Left ventricle myocardium inferior (tissue), 1 donor: Measurements from ENCODE around the gene GPD2. TPM values are rescaled to one million over a fixed set of nuclear protein-coding genes. Genes with fewer than 3 reads are reported as not detected.
"Not testable (repeated sequence)": the region's sequence is repeated elsewhere in the genome, so short reads cannot be mapped to it uniquely, and the experiment has no call there.

Source experiments
- DNase-seq: peaks from one replicate; pipeline ENCODE4 v3.0.0-alpha.2; 2020
- H3K27ac ChIP-seq: fragments of 200-600 bp; replicated peaks from 2 replicates; pipeline ENCODE4 v1.8.0; 2021
- H3K27me3 ChIP-seq: fragments of 200-600 bp; 2 replicates; pipeline ENCODE4 v1.8.0; 2021; ENCODE audit warnings: low read depth
- H3K36me3 ChIP-seq: fragments of 200-600 bp; 2 replicates; pipeline ENCODE4 v1.8.0; 2021
- H3K4me1 ChIP-seq: fragments of 200-600 bp; 2 replicates; pipeline ENCODE4 v1.8.0; 2021
- H3K4me3 ChIP-seq: fragments of 200-600 bp; 2 replicates; pipeline ENCODE4 v1.8.0; 2021; ENCODE audit warnings: mild to moderate bottlenecking, moderate library complexity
- H3K9me3 ChIP-seq: fragments of 200-600 bp; replicated peaks from 2 replicates; pipeline ENCODE4 v1.8.0; 2021
- intact Hi-C: fragments of 100-400 bp; cut with micrococcal nuclease; formaldehyde crosslinking; loops from one replicate; pipeline ENCODE4 v1.11.0; 2022
- total RNA-seq: library from RNA; stranded (reverse); fragmentation: NEBNext Ultra II Directional; extraction: Animal tissue kit (Norgen Biotek cat#: 25700); gene quantifications from one replicate; pipeline ENCODE4 v1.2.1, GENCODE V29; 2021
- TF ChIP-seq, protein P1 (sequence below): fragments of 200-600 bp; IDR thresholded peaks from 2 replicates; pipeline ENCODE4 v1.8.0; 2021; ENCODE audit warnings: antibody characterized with exemption, mild to moderate bottlenecking, borderline replicate concordance
- donor health status: DM: no; HTN: yes; CAD: no; lungs with severe emphysema.

GPD2 gene
- total RNA-seq, 1 donor from 2014 or later, result 14.4 TPM

DNA sequence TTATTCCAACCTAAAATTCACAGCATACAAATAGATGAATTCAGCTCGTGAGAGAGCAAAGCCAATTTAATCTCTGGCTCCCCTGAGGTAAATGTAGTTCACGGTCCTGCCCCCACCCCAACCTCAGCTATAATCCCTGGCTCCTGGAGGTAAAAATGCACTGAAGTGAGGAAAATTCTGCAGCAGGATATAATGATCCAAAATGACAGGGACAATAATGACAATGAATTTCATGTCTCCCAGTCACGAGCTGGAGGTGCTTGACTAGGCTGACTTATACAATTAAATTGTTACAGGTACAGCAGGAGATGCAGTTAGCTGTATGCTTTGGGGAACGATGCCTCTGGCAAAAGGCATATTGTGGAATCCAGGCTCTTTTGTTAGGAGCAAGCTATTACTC is 82.0 kb downstream of the GPD2 start:
- Histone ChIP-seq H3K9me3 (peaks cover 10% of the 10 kb centered on the region), H3K27me3 (no peaks in the 10 kb centered on the region), H3K4me3 (no peak overlapping the region), H3K27ac (no peak overlapping the region), H3K36me3 (peaks cover 36% of the 10 kb centered on the region), H3K4me1 (peaks cover 6% of the 10 kb centered on the region)
- intact Hi-C loops, result no loop called here
- no peak for DNase-seq
- TF ChIP-seq, protein P1, sequence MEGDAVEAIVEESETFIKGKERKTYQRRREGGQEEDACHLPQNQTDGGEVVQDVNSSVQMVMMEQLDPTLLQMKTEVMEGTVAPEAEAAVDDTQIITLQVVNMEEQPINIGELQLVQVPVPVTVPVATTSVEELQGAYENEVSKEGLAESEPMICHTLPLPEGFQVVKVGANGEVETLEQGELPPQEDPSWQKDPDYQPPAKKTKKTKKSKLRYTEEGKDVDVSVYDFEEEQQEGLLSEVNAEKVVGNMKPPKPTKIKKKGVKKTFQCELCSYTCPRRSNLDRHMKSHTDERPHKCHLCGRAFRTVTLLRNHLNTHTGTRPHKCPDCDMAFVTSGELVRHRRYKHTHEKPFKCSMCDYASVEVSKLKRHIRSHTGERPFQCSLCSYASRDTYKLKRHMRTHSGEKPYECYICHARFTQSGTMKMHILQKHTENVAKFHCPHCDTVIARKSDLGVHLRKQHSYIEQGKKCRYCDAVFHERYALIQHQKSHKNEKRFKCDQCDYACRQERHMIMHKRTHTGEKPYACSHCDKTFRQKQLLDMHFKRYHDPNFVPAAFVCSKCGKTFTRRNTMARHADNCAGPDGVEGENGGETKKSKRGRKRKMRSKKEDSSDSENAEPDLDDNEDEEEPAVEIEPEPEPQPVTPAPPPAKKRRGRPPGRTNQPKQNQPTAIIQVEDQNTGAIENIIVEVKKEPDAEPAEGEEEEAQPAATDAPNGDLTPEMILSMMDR, result no peak

DNA sequence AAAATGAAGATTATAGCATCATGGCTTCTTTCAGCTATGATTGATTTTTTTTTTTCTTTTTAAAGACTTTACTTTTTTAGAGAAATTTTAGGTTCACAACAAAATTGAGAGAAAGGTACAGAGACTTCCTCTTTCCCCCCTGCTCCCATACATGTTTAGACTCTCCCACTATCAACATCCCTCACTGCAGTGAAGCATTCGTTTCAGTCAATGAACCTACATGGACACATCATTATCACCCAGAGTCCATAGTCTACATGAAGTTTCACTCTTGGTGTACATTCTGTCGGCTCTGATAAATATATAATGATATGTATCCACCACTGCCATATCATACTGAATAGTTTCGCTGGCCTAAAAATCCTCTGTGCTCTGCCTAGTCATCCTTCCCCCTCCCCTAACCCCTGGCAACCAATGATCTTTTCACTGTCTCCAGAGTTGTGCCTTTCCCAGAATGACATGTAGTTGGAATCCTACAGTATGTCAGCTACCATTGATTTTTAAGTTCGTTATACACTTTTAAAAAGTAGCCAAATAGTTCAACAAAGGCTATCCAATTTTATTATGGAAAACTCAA is 86.8 kb downstream of the GPD2 start:
- Histone ChIP-seq H3K9me3 (peaks cover 10% of the 10 kb centered on the region), H3K36me3 (peaks cover 10% of the 10 kb centered on the region), H3K4me3 (no peak overlapping the region), H3K27ac (no peak overlapping the region), H3K4me1 (no peaks in the 10 kb centered on the region), H3K27me3 (no peaks in the 10 kb centered on the region)
- intact Hi-C loops, result no loop called here
- TF ChIP-seq, protein P1, result no peak
- no peak for DNase-seq

DNA sequence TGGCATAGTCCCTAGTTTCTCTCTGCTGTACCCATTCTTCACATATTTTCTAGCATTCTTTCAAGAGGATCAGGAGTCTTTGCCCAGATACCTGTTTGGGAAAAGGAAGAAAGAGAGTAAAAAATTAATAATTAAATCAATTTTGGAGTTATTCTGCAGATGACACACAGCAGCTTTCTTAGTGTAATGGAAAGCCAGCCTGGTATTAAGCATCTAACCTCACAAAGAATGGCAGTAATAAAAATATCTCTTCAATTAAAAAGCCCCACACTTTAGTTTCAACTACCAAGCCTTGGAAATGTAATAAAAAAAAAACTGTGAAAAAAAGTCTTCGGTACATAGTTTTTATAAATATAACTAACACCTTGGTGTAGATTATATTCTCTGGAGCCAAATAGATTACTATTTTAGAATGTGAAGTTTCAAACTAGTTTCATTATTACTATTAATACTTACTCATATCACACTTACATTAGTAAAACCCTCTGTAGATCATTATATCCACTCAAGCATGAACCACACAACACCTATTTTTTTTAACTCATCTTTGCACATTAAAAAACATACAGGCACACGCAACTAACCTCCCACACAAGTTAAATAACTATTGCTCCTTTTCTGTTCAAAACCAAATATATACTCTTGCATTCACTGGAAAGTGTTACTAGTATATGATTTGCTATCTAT is 90.9 kb downstream of the GPD2 start:
- Histone ChIP-seq H3K27me3 (no peaks in the 10 kb centered on the region), H3K9me3 (no peaks in the 10 kb centered on the region), H3K36me3 (peaks cover 2% of the 10 kb centered on the region), H3K4me1 (no peaks in the 10 kb centered on the region), H3K27ac (no peak overlapping the region), H3K4me3 (no peak overlapping the region)
- intact Hi-C loops, result no loop called here
- TF ChIP-seq, protein P1, result no peak
- DNase-seq, result no peak

DNA sequence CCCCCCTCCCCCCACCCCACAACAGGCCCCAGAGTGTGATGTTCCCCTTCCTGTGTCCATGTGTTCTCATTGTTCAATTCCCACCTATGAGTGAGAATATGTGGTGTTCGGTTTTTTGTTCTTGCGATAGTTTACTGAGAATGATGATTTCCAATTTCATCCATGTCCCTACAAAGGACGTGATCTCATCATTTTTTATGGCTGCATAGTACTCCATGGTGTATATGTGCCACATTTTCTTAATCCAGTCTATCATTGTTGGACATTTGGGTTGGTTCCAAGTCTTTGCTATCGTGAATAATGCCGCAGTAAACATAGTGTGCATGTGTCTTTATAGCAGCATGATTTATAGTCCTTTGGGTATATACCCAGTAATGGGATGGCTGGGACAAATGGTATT is 92.4 kb downstream of the GPD2 start:
- H3K27me3 ChIP-seq, H3K9me3 ChIP-seq, intact Hi-C loops, H3K4me1 ChIP-seq, DNase-seq, H3K4me3 ChIP-seq, H3K27ac ChIP-seq, H3K36me3 ChIP-seq: not testable (repeated sequence)

DNA sequence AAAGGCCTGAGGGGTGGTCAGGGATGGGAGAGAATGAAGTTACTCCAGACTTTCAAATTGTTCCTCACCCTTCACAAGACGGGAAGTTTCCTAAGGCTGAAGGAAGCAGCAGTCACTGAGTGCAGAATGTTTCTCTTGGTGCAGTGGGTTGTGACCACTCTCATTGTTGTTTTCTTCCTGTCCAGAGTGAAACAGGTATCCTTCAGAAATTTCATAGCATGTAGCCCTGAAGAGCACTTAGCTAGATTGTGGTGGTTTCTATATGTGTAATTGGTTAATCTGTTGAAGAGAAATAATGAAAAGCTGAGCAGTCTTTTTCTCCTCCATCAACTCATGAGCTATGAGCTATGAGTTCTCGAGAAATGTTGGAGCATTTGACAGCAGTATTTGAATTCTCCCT is 96.8 kb downstream of the GPD2 start:
- TF ChIP-seq, protein P1, result no peak
- DNase-seq, result no peak
- intact Hi-C loops, result no loop called here
- Histone ChIP-seq H3K27ac (no peak overlapping the region), H3K9me3 (peaks cover 8% of the 10 kb centered on the region), H3K27me3 (no peaks in the 10 kb centered on the region), H3K4me1 (no peaks in the 10 kb centered on the region), H3K36me3 (no peaks in the 10 kb centered on the region), H3K4me3 (no peak overlapping the region)

DNA sequence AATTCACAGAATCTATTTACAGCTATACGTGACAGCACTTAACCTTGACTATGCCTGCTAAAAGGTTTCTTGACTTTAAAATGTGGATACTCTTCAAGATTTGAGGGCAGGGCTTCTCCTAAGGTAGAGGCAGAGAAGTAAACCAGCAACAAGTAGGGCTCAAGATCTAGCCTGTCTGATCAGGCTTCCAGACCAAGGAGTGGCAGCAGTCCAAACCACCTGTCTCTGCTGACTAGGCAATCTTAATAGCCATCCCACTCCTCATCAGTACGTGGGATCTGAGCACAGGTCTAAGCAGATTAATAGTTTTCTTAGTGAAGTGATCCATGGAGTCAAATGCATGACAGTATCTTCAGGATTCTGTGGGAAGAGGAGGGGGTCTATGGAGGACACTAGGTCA is 100.4 kb downstream of the GPD2 start:
- TF ChIP-seq, protein P1, result no peak
- DNase-seq, result no peak
- no peaks in the 10 kb centered on the region for H3K4me1 ChIP-seq
- no peak overlapping the region for H3K27ac ChIP-seq
- intact Hi-C loops, result no loop called here
- peaks cover 8% of the 10 kb centered on the region for H3K9me3 ChIP-seq
- no peak overlapping the region for H3K4me3 ChIP-seq
- no peaks in the 10 kb centered on the region for H3K36me3 ChIP-seq
- no peaks in the 10 kb centered on the region for H3K27me3 ChIP-seq
